ENCODE results near the gene GRPEL1.

GRPEL1 gene

GRCh38 chr4:7031558-7032449 lies 36.1 kb downstream of the GRPEL1 start:
- Histone ChIP-seq H3K27ac (no peak overlapping the region), H3K36me3 (ENCODE audit: control insufficient read depth, insufficient read depth, low read length) (no peaks in the 10 kb centered on the region), H3K4me3 (ENCODE audit: low read depth, low read length) (no peak overlapping the region), H3K9ac (no peak overlapping the region), H3K4me1 (no peaks in the 10 kb centered on the region), H3K27me3 (ENCODE audit: control insufficient read depth, insufficient read depth, low read length) (no peaks in the 10 kb centered on the region), H3K79me2 (no peaks in the 10 kb centered on the region), H2AFZ (no peak overlapping the region), H3K4me2 (ENCODE audit: low read length) (no peak overlapping the region), H3K9me3 (ENCODE audit: control insufficient read depth, low read length) (no peaks in the 10 kb centered on the region)
- TF ChIP-seq CTCF (IDR thresholded peaks at IDR 0.05): no peak

GRCh38 chr4:7030856-7031255 lies 37.0 kb downstream of the GRPEL1 start:
- no peaks in the 10 kb centered on the region for H3K36me3 ChIP-seq (ENCODE audit: control insufficient read depth, insufficient read depth, low read length)
- H3K79me2 ChIP-seq: no peaks in the 10 kb centered on the region
- no peaks in the 10 kb centered on the region for H3K27me3 ChIP-seq (ENCODE audit: control insufficient read depth, insufficient read depth, low read length)
- no peaks in the 10 kb centered on the region for H3K4me1 ChIP-seq
- no peak overlapping the region for H3K27ac ChIP-seq
- no peak overlapping the region for H3K4me2 ChIP-seq (ENCODE audit: low read length)
- H3K4me3 ChIP-seq (ENCODE audit: low read depth, low read length): no peak overlapping the region
- no peak overlapping the region for H3K9ac ChIP-seq
- H2AFZ ChIP-seq: no peak overlapping the region
- no peaks in the 10 kb centered on the region for H3K9me3 ChIP-seq (ENCODE audit: control insufficient read depth, low read length)
- no peak for TF ChIP-seq CTCF (IDR thresholded peaks at IDR 0.05)

GRCh38 chr4:7029921-7030320 lies 37.9 kb downstream of the GRPEL1 start:
- Histone ChIP-seq H3K27me3 (ENCODE audit: control insufficient read depth, insufficient read depth, low read length) (no peaks in the 10 kb centered on the region), H3K4me3 (ENCODE audit: low read depth, low read length) (no peak overlapping the region), H3K4me1 (no peaks in the 10 kb centered on the region), H3K4me2 (ENCODE audit: low read length) (no peak overlapping the region), H3K27ac (no peak overlapping the region), H3K36me3 (ENCODE audit: control insufficient read depth, insufficient read depth, low read length) (no peaks in the 10 kb centered on the region), H3K9me3 (ENCODE audit: control insufficient read depth, low read length) (no peaks in the 10 kb centered on the region), H3K9ac (no peak overlapping the region), H3K79me2 (no peaks in the 10 kb centered on the region), H2AFZ (no peak overlapping the region)
- TF ChIP-seq CTCF (IDR thresholded peaks at IDR 0.05): no peak

- Histone ChIP-seq H3K36me3 (ENCODE audit: control insufficient read depth, insufficient read depth, low read length) (no peaks in the 10 kb centered on the region), H3K27ac (no peak overlapping the region)
- no peak for TF ChIP-seq CTCF (IDR thresholded peaks at IDR 0.05)
Measured at GRCh38 chr4:7029212-7029611, 38.7 kb downstream of the GRPEL1 start.

GRCh38 chr4:7027913-7028312 lies 40.0 kb downstream of the GRPEL1 start:
- Histone ChIP-seq H3K27ac (no peak overlapping the region), H3K4me2 (ENCODE audit: low read length) (no peak overlapping the region), H2AFZ (no peak overlapping the region), H3K27me3 (ENCODE audit: control insufficient read depth, insufficient read depth, low read length) (no peaks in the 10 kb centered on the region), H3K9ac (no peak overlapping the region), H3K79me2 (no peaks in the 10 kb centered on the region), H3K4me3 (ENCODE audit: low read depth, low read length) (no peak overlapping the region), H3K4me1 (no peaks in the 10 kb centered on the region), H3K9me3 (ENCODE audit: control insufficient read depth, low read length) (no peaks in the 10 kb centered on the region), H3K36me3 (ENCODE audit: control insufficient read depth, insufficient read depth, low read length) (no peaks in the 10 kb centered on the region)
- no peak for TF ChIP-seq CTCF (IDR thresholded peaks at IDR 0.05)

More at GRCh38 chr4:7029212-7029611, 38.7 kb downstream of the GRPEL1 start:
- no peak overlapping the region for H3K9ac ChIP-seq
- H3K27me3 ChIP-seq (ENCODE audit: control insufficient read depth, insufficient read depth, low read length): no peaks in the 10 kb centered on the region
- H3K79me2 ChIP-seq: no peaks in the 10 kb centered on the region
- no peaks in the 10 kb centered on the region for H3K9me3 ChIP-seq (ENCODE audit: control insufficient read depth, low read length)
- no peak overlapping the region for H3K4me3 ChIP-seq (ENCODE audit: low read depth, low read length)
- H3K4me1 ChIP-seq: no peaks in the 10 kb centered on the region
- H2AFZ ChIP-seq: no peak overlapping the region
- no peak overlapping the region for H3K4me2 ChIP-seq (ENCODE audit: low read length)
